Neural cell (in vitro differentiated cells): ENCODE data around the gene SLC10A2. TPM values are rescaled to one million over a fixed set of nuclear protein-coding genes. Genes with fewer than 3 reads are reported as not detected.

Source experiments
- H2AFZ ChIP-seq: fragments of 200-600, 300-800 bp; sonication (generic), shearing (Covaris generic); 2 replicates; pipeline ENCODE4 v1.6.0; 2014; ENCODE audit warnings: low read depth, mild to moderate bottlenecking, antibody characterized with exemption, low read length, moderate library complexity
- H3F3A ChIP-seq: fragments of 200-600 bp; shearing (Covaris generic); 2 replicates; pipeline ENCODE4 v1.6.1; 2016; ENCODE audit warnings: mild to moderate bottlenecking, moderate library complexity, mixed read lengths, antibody characterized with exemption, low read length; ENCODE audit not compliant: insufficient read depth, poor library complexity, severe bottlenecking
- H3K27ac ChIP-seq: fragments of 200-600, 300-800 bp; sonication (generic), shearing (Covaris generic); 2 replicates; pipeline ENCODE4 v1.5.1; 2014; ENCODE audit warnings: mild to moderate bottlenecking, low read length, moderate library complexity
- H3K27me3 ChIP-seq: fragments of 300-800, 200-600 bp; sonication (generic), shearing (Covaris generic); 2 replicates; pipeline ENCODE4 v1.6.0; 2014; ENCODE audit warnings: mild to moderate bottlenecking, low read depth, low read length, moderate library complexity; ENCODE audit not compliant: insufficient read depth
- H3K36me3 ChIP-seq: fragments of 300-800, 200-600 bp; sonication (generic), shearing (Covaris generic); 2 replicates; pipeline ENCODE4 v1.5.1; 2014; ENCODE audit warnings: mild to moderate bottlenecking, antibody characterized with exemption, low read length, moderate library complexity; ENCODE audit not compliant: insufficient read depth
- H3K4me2 ChIP-seq: fragments of 300-800, 200-600 bp; sonication (generic), shearing (Covaris generic); 2 replicates; pipeline ENCODE4 v1.6.0; 2014; ENCODE audit warnings: mild to moderate bottlenecking, low read length
- H3K4me3 ChIP-seq: fragments of 300-800, 200-600 bp; sonication (generic), shearing (Covaris generic); 2 replicates; pipeline ENCODE4 v1.5.1; 2014; ENCODE audit warnings: mild to moderate bottlenecking, low read length, moderate library complexity
- H3K79me2 ChIP-seq: fragments of 200-600 bp; shearing (Covaris generic); replicated peaks from 2 replicates; pipeline ENCODE4 v1.6.0; 2014; ENCODE audit warnings: mild to moderate bottlenecking, low read length, moderate library complexity; ENCODE audit not compliant: insufficient read depth
- H3K9ac ChIP-seq: fragments of 300-800, 200-600 bp; sonication (generic), shearing (Covaris generic); 2 replicates; pipeline ENCODE4 v1.6.1; 2016; ENCODE audit warnings: mild to moderate bottlenecking, low read length, mixed read lengths
- H3K9me2 ChIP-seq: fragments of 200-600 bp; shearing (Covaris generic); 2 replicates; pipeline ENCODE4 v1.6.1; 2016; ENCODE audit warnings: mild to moderate bottlenecking, low read length, mixed read lengths; ENCODE audit not compliant: insufficient read depth
- H3K9me3 ChIP-seq: fragments of 200-600, 300-800 bp; sonication (generic), shearing (Covaris generic); 2 replicates; pipeline ENCODE4 v1.6.1; 2016; ENCODE audit warnings: mild to moderate bottlenecking, mixed run types, low read length, moderate library complexity, mixed read lengths
- H4K20me1 ChIP-seq: fragments of 200-600 bp; shearing (Covaris generic); 2 replicates; pipeline ENCODE4 v1.6.1; 2016; ENCODE audit warnings: mild to moderate bottlenecking, mixed run types; ENCODE audit not compliant: insufficient read depth
- CTCF ChIP-seq: fragments of 450-650 bp; IDR thresholded peaks from 2 replicates; pipeline ENCODE4 v1.5.1; 2014; ENCODE audit warnings: antibody characterized with exemption, mild to moderate bottlenecking, moderate library complexity; ENCODE audit not compliant: poor library complexity, severe bottlenecking
- EP300 ChIP-seq: fragments of 450-650 bp; conservative IDR thresholded peaks from 2 replicates; pipeline ENCODE4 v1.6.1; 2014; ENCODE audit warnings: antibody characterized with exemption, mild to moderate bottlenecking, moderate library complexity; ENCODE audit not compliant: poor library complexity, severe bottlenecking
- EZH2 ChIP-seq: fragments of 200-600, 300-800 bp; shearing (Covaris generic), sonication (generic); IDR thresholded peaks from 2 replicates; pipeline ENCODE4 v1.6.1; 2014; ENCODE audit warnings: antibody characterized with exemption, low read length, borderline replicate concordance, mild to moderate bottlenecking; ENCODE audit not compliant: insufficient read depth, poor library complexity, severe bottlenecking
- MXI1 ChIP-seq: fragments of 450-650 bp; conservative IDR thresholded peaks from 2 replicates; pipeline ENCODE4 v1.6.1; 2014; ENCODE audit warnings: antibody characterized with exemption, mild to moderate bottlenecking; ENCODE audit not compliant: poor library complexity, severe bottlenecking
- POLR2AphosphoS5 ChIP-seq: IDR thresholded peaks from 2 replicates; pipeline ENCODE4 v1.6.1; 2012
- RAD21 ChIP-seq: fragments of 450-650 bp; conservative IDR thresholded peaks from 2 replicates; pipeline ENCODE4 v1.6.1; 2014; ENCODE audit warnings: antibody characterized with exemption, mild to moderate bottlenecking, moderate library complexity
- REST ChIP-seq: IDR thresholded peaks from 2 replicates; pipeline ENCODE4 v1.6.1; 2012; ENCODE audit warnings: borderline replicate concordance
- SMC3 ChIP-seq: fragments of 450-650 bp; conservative IDR thresholded peaks from 2 replicates; pipeline ENCODE4 v1.6.1; 2014; ENCODE audit warnings: antibody characterized with exemption, mild to moderate bottlenecking, moderate library complexity; ENCODE audit not compliant: poor library complexity
- TAF1 ChIP-seq: IDR thresholded peaks from 2 replicates; pipeline ENCODE4 v1.6.1; 2012; ENCODE audit warnings: low read depth
- polyA plus RNA-seq: library from polyadenylated mRNA; depleted of rRNA; stranded (reverse); fragments of >200 nt; gene quantifications from 2 replicates; pipeline ENCODE4 v1.2.3, GENCODE V29; 2014

SLC10A2 gene
- polyA plus RNA-seq, 1 donor from 2014 or later, result not detected

- H4K20me1 ChIP-seq, result no peaks in the 10 kb centered on the region
- H3F3A ChIP-seq, result no peaks in the 10 kb centered on the region
- H3K9ac ChIP-seq, result no peak overlapping the region
- no peaks in the 10 kb centered on the region for H3K9me3 ChIP-seq
- H3K36me3 ChIP-seq, result no peaks in the 10 kb centered on the region
- no peak overlapping the region for H2AFZ ChIP-seq
- H3K9me2 ChIP-seq, result no peaks in the 10 kb centered on the region
- TF ChIP-seq MXI1 (no peak), POLR2AphosphoS5 (no peak), TAF1 (no peak), EP300 (no peak), RAD21 (no peak), CTCF (no peak), REST (no peak), EZH2 (no peak), SMC3 (no peak)
- H3K27me3 ChIP-seq, result no peaks in the 10 kb centered on the region
- no peak overlapping the region for H3K27ac ChIP-seq
- no peak overlapping the region for H3K4me2 ChIP-seq
- H3K79me2 ChIP-seq, result no peaks in the 10 kb centered on the region
- H3K4me3 ChIP-seq, result no peak overlapping the region
These were observed 15.2 kb upstream of the SLC10A2 start for GRCh38 chr13:103081435-103081834.

- Histone ChIP-seq H2AFZ (no peak overlapping the region), H3K9ac (no peak overlapping the region), H3K36me3 (no peaks in the 10 kb centered on the region), H3K4me3 (no peak overlapping the region), H3K27ac (no peak overlapping the region), H3K9me2 (no peaks in the 10 kb centered on the region), H4K20me1 (no peaks in the 10 kb centered on the region), H3K79me2 (no peaks in the 10 kb centered on the region), H3F3A (no peaks in the 10 kb centered on the region), H3K9me3 (no peaks in the 10 kb centered on the region), H3K4me2 (no peak overlapping the region), H3K27me3 (no peaks in the 10 kb centered on the region)
- TF ChIP-seq POLR2AphosphoS5 (no peak), REST (no peak), MXI1 (no peak), CTCF (no peak), EP300 (no peak), TAF1 (no peak), SMC3 (no peak), EZH2 (no peak), RAD21 (no peak)
These were observed 11.9 kb upstream of the SLC10A2 start for GRCh38 chr13:103078158-103078557.
